Uterus (tissue), 4 donors: ENCODE data around the gene NPIPA8. TPM values are rescaled to one million over a fixed set of nuclear protein-coding genes. Genes with fewer than 3 reads are reported as not detected.
"Not testable (repeated sequence)": the region's sequence is repeated elsewhere in the genome, so short reads cannot be mapped to it uniquely, and the experiment has no call there.

ENCODE experiments used
- DNase-seq, 2 donors: peaks; one replicate each; pipeline ENCODE4 v3.0.0-alpha.2; 2019 to 2020
- H3K27ac ChIP-seq, 2 donors: fragments of 200-600 bp; sonication (generic); 1 replicate in 1 of 2; 2 replicates in 1 of 2; pipeline ENCODE4 v1.5.1; 2016 to 2018
- H3K27me3 ChIP-seq, 2 donors: fragments of 200-600 bp; sonication (generic); one replicate each; pipeline ENCODE4 v1.5.1; 2018 to 2019; ENCODE audit warnings: control low read depth in 1 of 2
- H3K36me3 ChIP-seq, 2 donors: fragments of 200-600 bp; sonication (generic); one replicate each; pipeline ENCODE4 v1.5.1; 2019; ENCODE audit warnings: control low read depth in 1 of 2
- H3K4me1 ChIP-seq, 2 donors: fragments of 200-600 bp; sonication (generic); one replicate each; pipeline ENCODE4 v1.5.1; 2018 to 2019; ENCODE audit warnings: control low read depth in 1 of 2
- H3K4me3 ChIP-seq, 2 donors: fragments of 200-600 bp; sonication (generic); 1 replicate in 1 of 2; 2 replicates in 1 of 2; pipeline ENCODE4 v1.5.1; 2018 to 2019; ENCODE audit warnings: mild to moderate bottlenecking in 1 of 2
- H3K9me3 ChIP-seq, 2 donors: fragments of 200-600 bp; sonication (generic); one replicate each; pipeline ENCODE4 v1.5.1; 2019; ENCODE audit warnings: control low read depth in 1 of 2
- intact Hi-C: fragments of 100-400 bp; cut with DNase I; formaldehyde crosslinking; loops from one replicate; pipeline ENCODE4 v1.15.1; 2023; ENCODE audit warnings: low total_unique reads
- total RNA-seq, 4 donors: library from RNA; depleted of rRNA in 3 of 4; stranded (reverse); fragments of >200 nt in 3 of 4; gene quantifications; one replicate each; pipeline versions ENCODE4 v1.1.0 to v1.2.4, GENCODE V29; 2014 to 2023
- donor health status: DM: yes; HTN: yes; CAD: no.

NPIPA8 gene
- 1 to 10 TPM in 2 of 4 donors, not detected in 2; 1.4 to 5.1 TPM for total RNA-seq

DNA sequence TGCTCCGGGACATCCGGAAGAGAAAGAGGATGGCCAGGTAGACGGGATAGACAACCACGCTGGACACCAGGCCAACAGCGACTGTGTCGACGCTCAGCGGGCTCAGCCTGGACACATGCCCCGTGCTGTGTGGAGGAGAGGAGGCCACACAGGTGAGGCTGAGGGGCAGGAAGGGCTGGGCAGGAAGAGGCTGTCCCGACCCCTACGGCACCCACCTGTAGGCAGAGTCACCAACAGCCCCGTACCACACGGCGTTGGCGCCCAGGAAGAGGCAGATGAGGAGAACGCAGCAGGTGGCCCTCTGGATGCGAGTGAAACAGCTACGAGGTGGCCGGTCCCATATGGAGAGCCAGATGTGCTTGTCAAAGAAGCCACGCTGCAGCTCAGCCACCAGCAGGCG is at the start of gene NPIPA8:
Gene NPIPA8, minus strand, starts transcription at position 101 of the 400 bp plus-strand sequence. CDS start 4,074 bp downstream, outside the sequence.
- H3K4me3 ChIP-seq, H3K4me1 ChIP-seq, DNase-seq: not testable (repeated sequence)

DNA sequence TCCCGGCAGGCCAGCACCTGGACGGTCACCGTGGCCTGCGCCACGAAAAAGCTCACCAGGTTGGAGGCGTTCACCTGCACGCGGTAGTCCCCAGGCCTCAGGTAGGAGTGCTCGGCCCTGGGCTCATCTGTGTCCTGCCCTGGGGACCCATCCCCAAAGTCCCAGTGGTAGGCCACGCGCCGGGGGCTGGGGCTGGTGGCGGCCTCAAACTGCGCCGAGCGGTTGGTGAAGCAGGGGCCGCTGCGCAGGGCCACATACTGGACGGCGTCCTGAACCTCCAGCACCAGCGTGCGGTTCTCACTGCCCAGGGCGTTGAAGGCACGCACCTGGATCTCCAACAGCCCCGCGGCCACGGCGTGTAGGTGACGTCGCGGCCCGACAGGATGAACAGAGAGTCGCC is 48.7 kb upstream of the NPIPA8 start:
- intact Hi-C loops, H3K9me3 ChIP-seq, H3K27ac ChIP-seq, DNase-seq, H3K4me1 ChIP-seq, H3K36me3 ChIP-seq, H3K27me3 ChIP-seq, H3K4me3 ChIP-seq: not testable (repeated sequence)

More for the DNA sequence above, at the start of gene NPIPA8:
- H3K9me3 ChIP-seq, intact Hi-C loops, H3K27ac ChIP-seq, H3K36me3 ChIP-seq, H3K27me3 ChIP-seq: not testable (repeated sequence)

- DNase-seq, intact Hi-C loops, H3K27me3 ChIP-seq, H3K4me3 ChIP-seq, H3K27ac ChIP-seq, H3K9me3 ChIP-seq, H3K36me3 ChIP-seq, H3K4me1 ChIP-seq: not testable (repeated sequence)
These were observed 48.3 kb upstream of the NPIPA8 start for GRCh38 chr16:18384869-18385268.

DNA sequence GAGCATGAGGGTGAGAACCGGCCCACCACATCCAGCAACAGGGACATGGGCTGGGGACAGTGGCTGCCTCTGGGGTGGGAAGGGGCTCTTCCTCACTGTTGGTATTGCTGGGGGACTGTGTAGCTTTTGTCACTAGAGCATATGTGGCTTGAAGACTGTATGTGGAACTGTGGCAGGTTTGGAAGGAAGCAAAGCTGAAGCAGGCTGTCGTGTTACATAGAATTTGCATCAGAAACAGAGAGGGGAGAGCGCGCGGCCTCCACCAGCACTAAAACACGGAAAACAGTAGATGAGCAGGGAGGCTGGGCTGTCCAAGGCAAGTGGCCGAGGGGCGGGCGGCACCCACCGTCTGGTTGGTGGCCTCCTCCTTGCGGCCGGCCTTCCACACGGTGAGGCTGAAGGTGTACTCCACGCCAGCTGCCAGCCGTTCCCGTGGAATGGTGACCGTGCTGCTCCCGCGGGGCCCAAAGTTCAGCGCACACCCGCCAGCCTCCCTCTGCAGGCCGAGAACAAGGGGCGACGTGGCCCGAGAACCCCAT is 47.6 kb upstream of the NPIPA8 start:
- H3K36me3 ChIP-seq, H3K27ac ChIP-seq, H3K4me1 ChIP-seq, intact Hi-C loops, H3K27me3 ChIP-seq, H3K9me3 ChIP-seq, DNase-seq, H3K4me3 ChIP-seq: not testable (repeated sequence)

- H3K27ac ChIP-seq, H3K27me3 ChIP-seq, H3K36me3 ChIP-seq, DNase-seq, H3K4me1 ChIP-seq, H3K4me3 ChIP-seq, H3K9me3 ChIP-seq, intact Hi-C loops: not testable (repeated sequence)
These were observed 46.2 kb upstream of the NPIPA8 start for GRCh38 chr16:18382696-18383095.

GRCh38 chr16:18347742-18348141 is 11.2 kb upstream of the NPIPA8 start:
- H3K27ac ChIP-seq, intact Hi-C loops, H3K36me3 ChIP-seq: not testable (repeated sequence)

DNA sequence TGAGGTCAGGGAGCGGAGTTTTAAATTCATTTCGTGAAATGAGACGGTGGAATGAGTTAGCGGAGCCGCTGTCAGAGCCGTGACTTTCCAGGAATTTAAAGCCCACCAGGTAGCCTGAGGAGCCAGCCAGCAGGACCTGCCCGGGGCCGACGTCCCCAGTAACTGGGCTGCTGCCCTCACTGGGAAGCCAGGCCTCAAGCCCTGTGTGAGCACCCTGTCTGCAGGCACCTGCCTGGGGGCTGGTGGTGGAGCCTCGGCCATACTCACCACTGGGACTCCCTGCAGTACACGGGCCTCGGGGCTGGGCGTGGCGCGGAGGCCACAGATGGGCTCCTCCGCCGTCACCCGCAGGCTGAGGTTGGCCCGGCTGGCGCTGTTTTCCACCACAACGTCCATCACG is 10.5 kb upstream of the NPIPA8 start:
- H3K36me3 ChIP-seq, H3K9me3 ChIP-seq, DNase-seq, H3K4me3 ChIP-seq, H3K4me1 ChIP-seq, H3K27me3 ChIP-seq, intact Hi-C loops, H3K27ac ChIP-seq: not testable (repeated sequence)

More at GRCh38 chr16:18347742-18348141, 11.2 kb upstream of the NPIPA8 start:
- H3K4me3 ChIP-seq, H3K4me1 ChIP-seq, H3K27me3 ChIP-seq, H3K9me3 ChIP-seq: not testable (repeated sequence)
- peak in 1 of 2 donors; percentile 3 for DNase-seq

- H3K27me3 ChIP-seq, H3K4me3 ChIP-seq, DNase-seq, H3K27ac ChIP-seq, H3K9me3 ChIP-seq, intact Hi-C loops, H3K36me3 ChIP-seq, H3K4me1 ChIP-seq: not testable (repeated sequence)
These were observed 8.1 kb upstream of the NPIPA8 start for GRCh38 chr16:18344634-18345033.

GRCh38 chr16:18341986-18342385 is 5.5 kb upstream of the NPIPA8 start:
- H3K9me3 ChIP-seq, H3K36me3 ChIP-seq, DNase-seq, H3K27ac ChIP-seq, H3K4me3 ChIP-seq, H3K27me3 ChIP-seq, H3K4me1 ChIP-seq, intact Hi-C loops: not testable (repeated sequence)

GRCh38 chr16:18341417-18341960 is 5.0 kb upstream of the NPIPA8 start:
- DNase-seq, H3K36me3 ChIP-seq, intact Hi-C loops, H3K27me3 ChIP-seq, H3K9me3 ChIP-seq, H3K27ac ChIP-seq, H3K4me3 ChIP-seq, H3K4me1 ChIP-seq: not testable (repeated sequence)

DNA sequence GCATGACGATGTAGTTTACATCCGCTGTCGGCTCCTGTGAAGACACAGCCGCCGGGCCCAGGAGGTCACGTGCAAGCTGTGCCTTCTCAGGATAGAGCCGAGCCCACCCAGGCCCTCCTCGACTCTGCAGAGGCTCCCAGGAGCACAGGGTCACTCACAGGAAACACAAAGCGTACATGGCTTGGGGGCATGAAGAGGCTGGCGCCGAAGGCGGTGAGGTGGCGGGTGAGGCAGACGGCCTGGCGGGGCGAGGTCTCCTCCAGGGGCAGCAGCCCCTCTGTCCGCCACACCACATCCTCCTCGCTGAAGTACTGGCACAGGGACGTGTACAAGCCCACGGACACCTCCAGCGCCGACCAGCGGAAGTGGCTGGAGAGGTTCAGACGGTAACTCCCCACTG is 2.7 kb upstream of the NPIPA8 start:
- H3K36me3 ChIP-seq, H3K4me1 ChIP-seq, intact Hi-C loops, H3K27ac ChIP-seq, H3K9me3 ChIP-seq, H3K27me3 ChIP-seq, H3K4me3 ChIP-seq, DNase-seq: not testable (repeated sequence)

DNA sequence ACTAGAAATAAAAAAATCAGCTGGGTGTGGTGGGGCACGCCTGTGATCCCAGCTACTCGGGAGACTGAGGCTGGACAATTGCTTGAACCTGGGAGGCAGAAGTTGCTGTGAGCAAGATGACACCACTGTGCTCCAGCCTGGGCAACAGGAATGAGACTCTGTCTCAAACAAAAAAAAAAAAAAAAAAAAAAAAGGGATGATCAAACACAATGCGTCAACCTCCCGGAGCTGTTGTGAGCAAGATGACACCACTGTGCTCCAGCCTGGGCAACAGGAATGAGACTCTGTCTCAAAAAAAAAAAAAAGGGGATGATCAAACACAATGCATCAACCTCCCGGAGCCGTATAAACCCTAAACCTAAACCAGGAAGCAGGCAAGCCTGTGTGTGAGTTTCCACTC is 24.7 kb downstream of the NPIPA8 start:
- H3K4me1 ChIP-seq, DNase-seq, intact Hi-C loops, H3K9me3 ChIP-seq, H3K4me3 ChIP-seq, H3K27me3 ChIP-seq, H3K27ac ChIP-seq, H3K36me3 ChIP-seq: not testable (repeated sequence)

DNA sequence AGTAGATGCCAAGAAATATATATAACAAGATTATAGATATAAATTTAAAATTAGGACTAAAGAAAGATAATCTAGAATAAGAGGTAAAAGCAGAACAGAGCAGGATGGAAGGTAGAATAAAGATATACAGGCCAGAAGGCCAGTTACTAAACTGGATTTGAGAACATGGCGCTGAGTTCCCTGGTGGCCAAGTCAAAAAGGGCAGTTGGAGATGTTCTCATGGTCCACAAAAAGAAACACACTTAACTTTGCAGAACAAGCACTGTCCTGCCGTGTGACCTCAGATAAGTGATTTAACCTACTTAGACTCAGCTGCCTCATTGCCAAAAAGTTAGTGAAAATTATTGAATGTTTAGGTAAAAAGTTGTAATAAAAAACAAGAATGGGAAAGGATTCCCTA is 27.4 kb downstream of the NPIPA8 start:
- H3K27ac ChIP-seq, H3K9me3 ChIP-seq, DNase-seq, H3K27me3 ChIP-seq, H3K4me1 ChIP-seq, H3K36me3 ChIP-seq, intact Hi-C loops, H3K4me3 ChIP-seq: not testable (repeated sequence)

GRCh38 chr16:18307241-18307640 is 29.3 kb downstream of the NPIPA8 start:
- intact Hi-C loops, H3K4me3 ChIP-seq, H3K27me3 ChIP-seq, DNase-seq, H3K4me1 ChIP-seq, H3K9me3 ChIP-seq, H3K27ac ChIP-seq, H3K36me3 ChIP-seq: not testable (repeated sequence)
